Kidney (tissue), 14 donors: ENCODE results near the gene MX2. TPM values are rescaled to one million over a fixed set of nuclear protein-coding genes. Genes with fewer than 3 reads are reported as not detected.

ENCODE experiments used
- DNase-seq, 5 donors: peaks; one replicate each; pipeline ENCODE4 v3.0.0-alpha.2; 2013 to 2020
- FAIRE-seq: peaks from 2 replicates; lab custom pipeline; 2012; peaks lifted over from hg19 to GRCh38; lab: Jason Lieb, UNC
- H3K27ac ChIP-seq, 2 donors: one replicate each; pipeline ENCODE4 v1.7.0; 2013; ENCODE audit warnings: low read depth in 2 of 2, low read length in 2 of 2, inconsistent platforms in 1 of 2
- H3K27me3 ChIP-seq: one replicate; pipeline ENCODE4 v1.7.1; 2013; ENCODE audit warnings: low read length, inconsistent platforms; ENCODE audit not compliant: control insufficient read depth, insufficient read depth
- H3K36me3 ChIP-seq, 3 donors: one replicate each; pipeline versions ENCODE4 v1.7.0 to v1.7.1; 2013; ENCODE audit warnings: low read length in 3 of 3, control low read depth in 1 of 3, inconsistent platforms in 1 of 3; ENCODE audit not compliant: insufficient read depth in 3 of 3, control insufficient read depth in 2 of 3
- H3K4me1 ChIP-seq, 3 donors: one replicate each; pipeline versions ENCODE4 v1.7.0 to v1.7.1; 2013; ENCODE audit warnings: low read length in 3 of 3, inconsistent platforms in 1 of 3, low read depth in 1 of 3; ENCODE audit not compliant: control insufficient read depth in 2 of 3, insufficient read depth in 2 of 3
- H3K4me3 ChIP-seq, 3 donors: one replicate each; pipeline versions ENCODE4 v1.7.0 to v1.8.1; 2013; ENCODE audit warnings: low read length in 3 of 3, control low read depth in 1 of 3, inconsistent platforms in 1 of 3
- H3K9ac ChIP-seq, 3 donors: one replicate each; pipeline versions ENCODE4 v1.7.0 to v1.7.1; 2013; ENCODE audit warnings: low read length in 3 of 3, control low read depth in 1 of 3, inconsistent platforms in 1 of 3
- H3K9me3 ChIP-seq, 3 donors: one replicate each; pipeline versions ENCODE4 v1.7.0 to v1.7.1; 2013; ENCODE audit warnings: low read length in 3 of 3, control low read depth in 1 of 3, inconsistent platforms in 1 of 3; ENCODE audit not compliant: control insufficient read depth in 2 of 3, insufficient read depth in 1 of 3
- CTCF ChIP-seq: IDR thresholded peaks from 3 replicates; pipeline ENCODE4 v1.5.1; 2012; ENCODE audit warnings: mild to moderate bottlenecking, moderate library complexity, borderline replicate concordance; ENCODE audit not compliant: insufficient read depth; ENCODE audit errors: extremely low read depth
- intact Hi-C: fragments of 100-400 bp; cut with DNase I; formaldehyde crosslinking; loops from one replicate; pipeline ENCODE4 v1.11.1; 2022
- polyA plus RNA-seq: library from polyadenylated mRNA; stranded (reverse); fragments of 350-450 nt; fragmentation: Illumina TruSeq; extraction: RNeasy Lipid Tissue Mini Kit (QIAGEN cat#74804); gene quantifications from one replicate; pipeline ENCODE4 v1.2.3, GENCODE V29; 2014; ENCODE audit warnings: low read depth, low replicate concordance; ENCODE audit not compliant: insufficient read depth
- total RNA-seq: library from RNA; stranded (reverse); fragmentation: NEBNext Ultra II Directional; extraction: Animal tissue kit (Norgen Biotek cat#: 25700); gene quantifications from one replicate; pipeline ENCODE4 v1.2.1, GENCODE V29; 2021
- donor health status: control.
- donor health status: control.
- donor health status: control.
- donor health status: control.
- donor health status: control.
- donor health status: DM: yes; HTN: yes; CAD: no.
- donor health status: Normal renal cell carcinoma (clear cell type).

MX2 gene
- total and polyA plus RNA-seq, 2 donors from 2014 or later = 4.3 to 11.7 TPM

GRCh38 chr21:41373253-41373652 is 11.4 kb downstream of the MX2 start:
- Histone ChIP-seq H3K4me1 (peaks cover 0 to 7% (median 0%) of the 10 kb centered on the region in 3 donors), H3K9ac (no peak overlapping the region), H3K27me3 (no peaks in the 10 kb centered on the region), H3K36me3 (no peaks in the 10 kb centered on the region), H3K9me3 (no peaks in the 10 kb centered on the region), H3K27ac (no peak overlapping the region), H3K4me3 (no peak overlapping the region)
- no peak for FAIRE-seq
- intact Hi-C loops = no loop called here
- peak in 1 of 5 donors; percentile 17 for DNase-seq
- no peak for TF ChIP-seq CTCF

GRCh38 chr21:41373763-41374162 is 11.9 kb downstream of the MX2 start:
- no peak for TF ChIP-seq CTCF
- Histone ChIP-seq H3K36me3 (no peaks in the 10 kb centered on the region), H3K27ac (no peak overlapping the region), H3K4me1 (peaks cover 0 to 6% (median 0%) of the 10 kb centered on the region in 3 donors), H3K9me3 (no peaks in the 10 kb centered on the region), H3K9ac (no peak overlapping the region), H3K4me3 (no peak overlapping the region), H3K27me3 (no peaks in the 10 kb centered on the region)
- intact Hi-C loops = no loop called here
- no peak for FAIRE-seq
- DNase-seq = peak in 1 of 5 donors; percentile 10

GRCh38 chr21:41374177-41374712 is 12.4 kb downstream of the MX2 start:
- no peak overlapping the region for H3K27ac ChIP-seq
- intact Hi-C loops = no loop called here
- peaks cover 0 to 3% (median 0%) of the 10 kb centered on the region in 3 donors for H3K4me1 ChIP-seq
- FAIRE-seq (no peak), DNase-seq (peak in 1 of 5 donors; percentile 12)
- no peak for TF ChIP-seq CTCF
- no peaks in the 10 kb centered on the region for H3K9me3 ChIP-seq
- no peak overlapping the region for H3K4me3 ChIP-seq
- H3K36me3 ChIP-seq = no peaks in the 10 kb centered on the region
- H3K9ac ChIP-seq = no peak overlapping the region
- no peaks in the 10 kb centered on the region for H3K27me3 ChIP-seq
